DND-41 (cell line): Measurements from ENCODE around the gene CYREN.

Experiments
- EZH2 ChIP-seq: IDR thresholded peaks from 3 replicates; pipeline ENCODE4 v1.6.1; 2012; ENCODE audit warnings: borderline replicate concordance, low read depth, mild to moderate bottlenecking, moderate library complexity, low read length, inconsistent platforms; ENCODE audit not compliant: severe bottlenecking
- TF ChIP-seq, protein P1 (sequence below): IDR thresholded peaks from 2 replicates; pipeline ENCODE4 v1.5.1; 2012; ENCODE audit warnings: borderline replicate concordance, low read length, moderate library complexity, mild to moderate bottlenecking; ENCODE audit not compliant: poor library complexity, severe bottlenecking; ENCODE audit errors: extremely low read depth

- TF ChIP-seq, protein P1, sequence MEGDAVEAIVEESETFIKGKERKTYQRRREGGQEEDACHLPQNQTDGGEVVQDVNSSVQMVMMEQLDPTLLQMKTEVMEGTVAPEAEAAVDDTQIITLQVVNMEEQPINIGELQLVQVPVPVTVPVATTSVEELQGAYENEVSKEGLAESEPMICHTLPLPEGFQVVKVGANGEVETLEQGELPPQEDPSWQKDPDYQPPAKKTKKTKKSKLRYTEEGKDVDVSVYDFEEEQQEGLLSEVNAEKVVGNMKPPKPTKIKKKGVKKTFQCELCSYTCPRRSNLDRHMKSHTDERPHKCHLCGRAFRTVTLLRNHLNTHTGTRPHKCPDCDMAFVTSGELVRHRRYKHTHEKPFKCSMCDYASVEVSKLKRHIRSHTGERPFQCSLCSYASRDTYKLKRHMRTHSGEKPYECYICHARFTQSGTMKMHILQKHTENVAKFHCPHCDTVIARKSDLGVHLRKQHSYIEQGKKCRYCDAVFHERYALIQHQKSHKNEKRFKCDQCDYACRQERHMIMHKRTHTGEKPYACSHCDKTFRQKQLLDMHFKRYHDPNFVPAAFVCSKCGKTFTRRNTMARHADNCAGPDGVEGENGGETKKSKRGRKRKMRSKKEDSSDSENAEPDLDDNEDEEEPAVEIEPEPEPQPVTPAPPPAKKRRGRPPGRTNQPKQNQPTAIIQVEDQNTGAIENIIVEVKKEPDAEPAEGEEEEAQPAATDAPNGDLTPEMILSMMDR, result no peak
- TF ChIP-seq EZH2, result no peak
Measured at GRCh38 chr7:135201350-135201749, 30.8 kb upstream of the CYREN start.
